GM19397 (cell line): ENCODE data around the gene RINL.
"Not testable (repeated sequence)": the region's sequence is repeated elsewhere in the genome, so short reads cannot be mapped to it uniquely, and the experiment has no call there.

ENCODE experiments used
- ATAC-seq: cut with Tn5 transposase; IDR thresholded peaks from one replicate; pipeline ENCODE4 v1.9.1; 2021; ENCODE audit warnings: mild to moderate bottlenecking, moderate library complexity; ENCODE audit not compliant: unreplicated experiment

Gene RINL

GRCh38 chr19:38878575-38879399, 712 bp upstream of the RINL start:
- no peak for ATAC-seq

- ATAC-seq: no peak
These were observed 2.2 kb downstream of the RINL start for GRCh38 chr19:38875656-38876395.

GRCh38 chr19:38873400-38873799, 4.7 kb downstream of the RINL start:
- not testable (repeated sequence) for ATAC-seq

GRCh38 chr19:38870612-38871011, 7.5 kb downstream of the RINL start:
- ATAC-seq: no peak

- peak; percentile 81 for ATAC-seq
These were observed 8.1 kb downstream of the RINL start for GRCh38 chr19:38869836-38870607.

GRCh38 chr19:38869160-38869835, 8.8 kb downstream of the RINL start:
- no peak for ATAC-seq

GRCh38 chr19:38868551-38868950, 9.5 kb downstream of the RINL start:
- no peak for ATAC-seq

GRCh38 chr19:38867171-38867780, 10.8 kb downstream of the RINL start:
- no peak for ATAC-seq

- no peak for ATAC-seq
These were observed 15.6 kb downstream of the RINL start for GRCh38 chr19:38862321-38863059.

GRCh38 chr19:38861368-38861767, 16.7 kb downstream of the RINL start:
- no peak for ATAC-seq

GRCh38 chr19:38859631-38860204, 18.4 kb downstream of the RINL start:
- not testable (repeated sequence) for ATAC-seq

GRCh38 chr19:38856813-38857212, 21.3 kb downstream of the RINL start:
- ATAC-seq: no peak

- not testable (repeated sequence) for ATAC-seq
These were observed 22.3 kb downstream of the RINL start for GRCh38 chr19:38855751-38856150.

- not testable (repeated sequence) for ATAC-seq
These were observed 23.1 kb downstream of the RINL start for GRCh38 chr19:38854961-38855360.

GRCh38 chr19:38853214-38853613, 24.9 kb downstream of the RINL start:
- ATAC-seq: no peak

GRCh38 chr19:38852231-38853044, 25.6 kb downstream of the RINL start:
- no peak for ATAC-seq

GRCh38 chr19:38851622-38852230, 26.3 kb downstream of the RINL start:
- peak; percentile 24 for ATAC-seq

- ATAC-seq: no peak
These were observed 27.0 kb downstream of the RINL start for GRCh38 chr19:38850976-38851621.
